Colonic mucosa (tissue), 4 donors: ENCODE data around the gene ARHGAP29. TPM values are rescaled to one million over a fixed set of nuclear protein-coding genes. Genes with fewer than 3 reads are reported as not detected.

Experiments used
- DNase-seq: peaks from one replicate; pipeline ENCODE4 v3.0.0-alpha.2; 2020
- H3K27ac ChIP-seq: fragments of 200-600 bp; one replicate; pipeline ENCODE4 v1.8.0; 2021
- H3K27me3 ChIP-seq: fragments of 200-600 bp; one replicate; pipeline ENCODE4 v1.8.0; 2021
- H3K36me3 ChIP-seq: fragments of 200-600 bp; one replicate; pipeline ENCODE4 v1.8.0; 2021
- H3K4me1 ChIP-seq: fragments of 200-600 bp; one replicate; pipeline ENCODE4 v1.8.0; 2021; ENCODE audit warnings: mild to moderate bottlenecking
- H3K4me3 ChIP-seq: fragments of 200-600 bp; one replicate; pipeline ENCODE4 v1.8.0; 2021
- H3K9ac ChIP-seq, 2 donors: one replicate each; pipeline ENCODE4 v1.7.0; 2013; ENCODE audit warnings: control low read depth in 2 of 2, low read depth in 2 of 2, low read length in 2 of 2
- H3K9me3 ChIP-seq: fragments of 200-600 bp; one replicate; pipeline ENCODE4 v1.8.0; 2021
- CTCF ChIP-seq: fragments of 200-600 bp; IDR thresholded peaks from one replicate; pipeline ENCODE4 v1.8.0; 2022; ENCODE audit warnings: antibody characterized with exemption, mild to moderate bottlenecking
- intact Hi-C: fragments of 100-400 bp; cut with DNase I; formaldehyde crosslinking; loops from one replicate; pipeline ENCODE4 v1.14.1; 2022
- total RNA-seq, 2 donors: library from RNA; stranded (reverse); fragmentation: NEBNext Ultra II Directional in 1 of 2; extraction: Animal tissue kit (Norgen Biotek cat#: 25700) in 1 of 2; gene quantifications; one replicate each; pipeline ENCODE4 v1.2.1, GENCODE V29; 2021
- donor health status: healthy.
- donor health status: DM: no; HTN: no; CAD: no.
- donor health status: DM: no; HTN: no; CAD: no.

Gene ARHGAP29
- total RNA-seq, 2 donors from 2014 or later: 2.5 to 8.6 TPM

- Histone ChIP-seq H3K9ac (no peak overlapping the region), H3K27ac (no peak overlapping the region), H3K4me1 (no peaks in the 10 kb centered on the region), H3K27me3 (no peaks in the 10 kb centered on the region), H3K9me3 (no peaks in the 10 kb centered on the region), H3K4me3 (no peak overlapping the region), H3K36me3 (no peaks in the 10 kb centered on the region)
- no peak for DNase-seq
- no peak for TF ChIP-seq CTCF
- intact Hi-C loops: no loop called here
Observed at GRCh38 chr1:94191216-94191615, 46.2 kb downstream of the ARHGAP29 start.

- Histone ChIP-seq H3K4me3 (no peak overlapping the region), H3K36me3 (no peaks in the 10 kb centered on the region), H3K27ac (no peak overlapping the region), H3K9ac (no peak overlapping the region), H3K4me1 (no peaks in the 10 kb centered on the region), H3K9me3 (no peaks in the 10 kb centered on the region), H3K27me3 (no peaks in the 10 kb centered on the region)
- TF ChIP-seq CTCF: no peak
- intact Hi-C loops: no loop called here
- DNase-seq: no peak
Observed at GRCh38 chr1:94186946-94187345, 50.4 kb downstream of the ARHGAP29 start.

- no peak overlapping the region for H3K9ac ChIP-seq
- H3K27ac ChIP-seq: no peak overlapping the region
- intact Hi-C loops: no loop called here
- H3K9me3 ChIP-seq: no peaks in the 10 kb centered on the region
- H3K27me3 ChIP-seq: no peaks in the 10 kb centered on the region
- no peak overlapping the region for H3K4me3 ChIP-seq
- no peak for TF ChIP-seq CTCF
- no peaks in the 10 kb centered on the region for H3K36me3 ChIP-seq
- H3K4me1 ChIP-seq: no peaks in the 10 kb centered on the region
- DNase-seq: no peak
Observed at GRCh38 chr1:94183197-94183815, 54.1 kb downstream of the ARHGAP29 start.

- no peak for TF ChIP-seq CTCF
- Histone ChIP-seq H3K27me3 (no peaks in the 10 kb centered on the region), H3K36me3 (no peaks in the 10 kb centered on the region)
Observed at GRCh38 chr1:94182191-94182590, 55.2 kb downstream of the ARHGAP29 start.

DNA sequence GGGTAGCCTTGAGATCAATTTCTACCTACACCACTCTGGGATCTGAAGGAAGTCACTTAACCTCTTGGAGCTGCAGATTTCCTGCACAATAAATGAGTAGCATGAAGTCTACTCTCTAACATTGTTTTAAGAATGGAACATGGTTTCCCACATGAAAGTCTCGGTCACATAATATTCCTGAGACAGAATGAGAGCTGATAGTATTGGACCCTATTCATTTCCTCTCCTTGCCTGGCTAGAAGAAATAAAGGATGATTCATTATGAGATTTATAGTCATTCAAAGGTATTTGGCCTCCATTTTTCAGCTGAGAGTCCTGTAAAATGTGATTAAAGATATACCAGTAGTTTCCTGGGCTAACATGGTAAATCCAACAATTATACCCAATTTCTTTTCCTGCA, 56.7 kb downstream of the ARHGAP29 start:
- H3K36me3 ChIP-seq: no peaks in the 10 kb centered on the region
- TF ChIP-seq CTCF: no peak

More at GRCh38 chr1:94182191-94182590, 55.2 kb downstream of the ARHGAP29 start:
- intact Hi-C loops: no loop called here
- H3K9me3 ChIP-seq: no peaks in the 10 kb centered on the region
- no peak overlapping the region for H3K9ac ChIP-seq
- no peak for DNase-seq
- H3K4me3 ChIP-seq: no peak overlapping the region
- no peaks in the 10 kb centered on the region for H3K4me1 ChIP-seq
- H3K27ac ChIP-seq: no peak overlapping the region

More for the DNA sequence above, 56.7 kb downstream of the ARHGAP29 start:
- intact Hi-C loops: no loop called here
- no peak overlapping the region for H3K9ac ChIP-seq
- H3K4me3 ChIP-seq: no peak overlapping the region
- H3K4me1 ChIP-seq: no peaks in the 10 kb centered on the region
- H3K9me3 ChIP-seq: no peaks in the 10 kb centered on the region
- H3K27me3 ChIP-seq: no peaks in the 10 kb centered on the region
- no peak overlapping the region for H3K27ac ChIP-seq
- no peak for DNase-seq
